AG04449 (cell line): ENCODE results near the gene CSF1.

Experiments used
- CTCF ChIA-PET: fragments of 350-600 bp; formaldehyde crosslinking; extraction: SDS; loops from one replicate; lab custom pipeline; 2021; ENCODE audit warnings: antibody characterized with exemption; lab: Yijun Ruan, JAX
- POLR2A ChIA-PET: fragments of 400-600, 350-600 bp; formaldehyde crosslinking; extraction: SDS; loops from one replicate; lab custom pipeline; 2020; ENCODE audit warnings: antibody characterized with exemption, inconsistent platforms; lab: Yijun Ruan, JAX
- DNase-seq: peaks from one replicate; pipeline ENCODE4 v3.0.0-alpha.2; 2010; ENCODE audit warnings: low read depth, low spot score
- H3K4me3 ChIP-seq: 2 replicates; pipeline ENCODE4 v1.5.1; 2011; ENCODE audit warnings: low read depth, mild to moderate bottlenecking, control low read depth, low read length
- CTCF ChIP-seq: IDR thresholded peaks from one replicate; pipeline ENCODE4 v1.5.1; 2011; ENCODE audit warnings: mild to moderate bottlenecking, moderate library complexity, low read length, control low read depth, inconsistent platforms; ENCODE audit not compliant: insufficient read depth; ENCODE audit errors: missing control alignments

CSF1 gene

DNA sequence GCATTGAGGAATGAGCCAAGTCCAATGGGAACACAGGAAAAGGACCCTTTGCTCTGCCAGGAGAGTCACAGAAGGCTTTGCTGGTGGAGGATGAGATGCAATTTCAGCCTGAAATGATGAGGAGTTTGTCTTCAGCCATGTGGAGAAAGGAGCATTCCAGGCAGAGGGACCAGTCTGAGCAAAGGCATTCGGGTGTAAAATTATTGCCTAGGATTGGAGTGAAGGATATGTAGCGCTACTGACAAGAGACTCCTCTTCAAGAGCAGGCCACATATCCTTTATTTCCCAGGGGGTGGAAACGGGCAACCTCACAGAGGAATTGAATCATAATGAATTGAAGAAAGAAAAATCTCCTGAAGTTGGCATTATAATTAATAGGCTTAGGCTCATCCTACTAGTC, 1.1 kb upstream of the CSF1 start:
- TF ChIP-seq CTCF, result no peak
- H3K4me3 ChIP-seq, result no peak overlapping the region
- ChIA-PET CTCF (no interaction called here), POLR2A (no interaction called here)
- no peak for DNase-seq

DNA sequence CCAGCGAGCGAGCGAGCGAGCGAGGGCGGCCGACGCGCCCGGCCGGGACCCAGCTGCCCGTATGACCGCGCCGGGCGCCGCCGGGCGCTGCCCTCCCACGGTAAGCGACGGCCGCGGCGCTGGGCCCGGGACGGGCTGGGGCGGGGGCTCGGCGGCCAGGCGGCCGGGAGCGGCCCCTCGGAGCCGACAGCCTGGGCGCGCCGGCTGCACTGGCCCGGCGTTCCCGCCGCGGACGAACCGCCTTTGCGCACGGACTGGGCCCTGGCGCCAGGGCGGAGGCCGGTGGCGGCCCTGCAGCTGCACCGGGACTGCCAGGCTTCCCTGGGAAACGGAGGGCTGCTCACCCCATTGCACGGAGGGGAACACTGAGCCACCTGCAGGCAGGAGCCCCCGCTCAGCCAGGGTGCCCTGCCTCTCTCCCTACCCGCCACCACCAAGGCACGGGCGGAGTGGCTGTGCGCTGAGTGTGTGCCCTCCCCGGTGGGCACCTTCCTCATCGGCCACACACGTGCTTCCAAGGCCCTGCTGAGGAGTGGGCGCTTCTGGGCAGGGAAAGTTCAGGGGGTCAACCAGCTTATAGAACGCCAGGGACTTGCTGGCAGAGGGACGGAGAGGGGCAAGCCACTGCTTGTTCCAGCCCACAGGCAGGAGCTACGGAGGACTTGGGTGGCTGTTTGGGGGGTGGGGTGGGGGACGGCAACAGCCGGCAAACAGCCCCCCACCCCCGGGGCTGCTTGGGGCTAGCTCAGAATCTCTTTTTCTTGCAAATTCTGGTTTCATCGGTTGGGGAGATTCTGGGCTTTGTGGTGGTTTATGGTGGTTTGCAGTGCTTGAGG, 532 bp downstream of the CSF1 start:
- CTCF ChIA-PET, result interaction anchor here (0.8 to 5.2 kb wide), 9 partner anchors 9 to 135 kb away, joined by 3 to 38 read pairs (median 4); partner anchors contain the start of gene AHCYL1

DNA sequence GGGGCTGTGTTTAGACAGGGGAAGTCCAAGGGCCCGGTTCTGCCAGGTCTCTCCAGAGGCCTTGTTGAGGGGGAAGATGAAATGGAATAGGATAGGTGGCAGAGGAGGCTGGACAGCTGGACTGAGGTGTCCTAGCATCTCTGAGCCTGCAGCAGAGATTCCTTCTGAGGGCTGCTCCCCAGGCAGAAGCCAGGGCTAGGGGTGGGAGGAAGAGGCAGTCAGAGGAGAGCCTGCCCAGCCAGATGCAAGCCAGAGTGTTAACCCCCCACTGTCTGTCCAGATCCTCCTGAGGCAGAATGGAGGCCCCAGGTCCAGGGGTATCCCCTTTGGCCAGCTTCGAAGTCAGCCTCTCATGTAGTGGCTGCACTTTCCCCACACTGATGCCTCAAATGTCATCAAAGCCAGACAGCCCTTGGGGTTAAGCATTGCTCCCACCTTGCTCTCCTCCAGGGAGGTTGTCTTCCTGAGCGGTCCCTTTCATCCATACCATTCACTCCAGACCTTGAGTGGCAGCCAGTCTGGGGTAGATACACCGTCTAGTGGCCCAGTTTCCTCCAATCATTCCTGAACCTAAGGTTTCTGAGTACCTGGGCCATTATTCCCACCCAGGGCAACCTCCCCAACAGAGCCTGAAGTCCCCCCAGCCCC, 1.7 kb downstream of the CSF1 start:
- ChIA-PET POLR2A (no interaction called here), CTCF (interaction anchor here (0.6 to 5.2 kb wide), 6 partner anchors 8 to 130 kb away, joined by 3 to 38 read pairs (median 4); partner anchors contain the start of gene AHCYL1)
- peak overlapping the region; percentile 97 for H3K4me3 ChIP-seq
- TF ChIP-seq CTCF, result no peak
- DNase-seq, result no peak

More for the DNA sequence above, 532 bp downstream of the CSF1 start:
- H3K4me3 ChIP-seq, result peak overlapping the region; percentile 97
- POLR2A ChIA-PET, result interaction anchor here (0.6 to 0.8 kb wide), 2 partner anchors 23 to 254 kb away, joined by 3 read pairs; no protein-coding TSS in a partner anchor
- no peak for TF ChIP-seq CTCF
- DNase-seq, result no peak

GRCh38 chr1:109912873-109913272, 2.2 kb downstream of the CSF1 start:
- ChIA-PET CTCF (interaction anchor here (1.5 to 5.2 kb wide), 3 partner anchors 67 to 136 kb away, joined by 3 to 38 read pairs (median 5); partner anchors contain the start of gene AHCYL1), POLR2A (no interaction called here)
- H3K4me3 ChIP-seq, result peak overlapping the region; percentile 97
- DNase-seq, result no peak
- TF ChIP-seq CTCF, result no peak

GRCh38 chr1:109913360-109913879, 2.8 kb downstream of the CSF1 start:
- ChIA-PET POLR2A (no interaction called here), CTCF (interaction anchor here (1.5 to 5.2 kb wide), 3 partner anchors 11 to 137 kb away, joined by 3 to 38 read pairs (median 5); partner anchors contain the start of gene AHCYL1)
- H3K4me3 ChIP-seq, result peak overlapping the region; percentile 97
- TF ChIP-seq CTCF, result no peak
- DNase-seq, result no peak
